ENCODE measurements around the gene RARS2. TPM values are rescaled to one million over a fixed set of nuclear protein-coding genes. Genes with fewer than 3 reads are reported as not detected.
"Not testable (repeated sequence)": the region's sequence is repeated elsewhere in the genome, so short reads cannot be mapped to it uniquely, and the experiment has no call there.

The RARS2 gene
- polyA plus RNA-seq (ENCODE audit: insufficient read depth in 1 of 5, insufficient read length in 5 of 5, low replicate concordance in 1 of 5): 10 to 100 TPM; 60.4 to 80.8 (median 69.5) TPM
- long read RNA-seq, donor 1, partial matches to known transcripts: 6 of 8 reads
- long read RNA-seq, donor 1, other reads (novel, unspliced or antisense): 0 of 8 reads
- long read RNA-seq, donor 2, partial matches to known transcripts: 0 of 3 reads
- long read RNA-seq, donor 2, other reads (novel, unspliced or antisense): 0 of 3 reads
- long read RNA-seq, donor 3, partial matches to known transcripts: 0 of 10 reads
- long read RNA-seq, donor 3, other reads (novel, unspliced or antisense): 5 of 10 reads
- long read RNA-seq, donor 4, transcript RARS2-201 (20 exons, 1,818 nt): major isoform, 5 of 11 reads
- long read RNA-seq, donor 4, partial matches to known transcripts: 6 of 11 reads
- long read RNA-seq, donor 4, other reads (novel, unspliced or antisense): 0 of 11 reads
- long read RNA-seq, donor 5, transcript RARS2-201 (20 exons, 1,818 nt): major isoform, 7 of 13 reads
- long read RNA-seq, donor 5, partial matches to known transcripts: 5 of 13 reads
- long read RNA-seq, donor 5, other reads (novel, unspliced or antisense): 0 of 13 reads
- long read RNA-seq, donor 6, partial matches to known transcripts: 7 of 13 reads
- long read RNA-seq, donor 6, other reads (novel, unspliced or antisense): 5 of 13 reads
- long read RNA-seq, donor 7, partial matches to known transcripts: 0 of 4 reads
- long read RNA-seq, donor 7, other reads (novel, unspliced or antisense): 0 of 4 reads
- long read RNA-seq, donor 8, partial matches to known transcripts: 0 of 2 reads
- long read RNA-seq, donor 8, other reads (novel, unspliced or antisense): 0 of 2 reads

GRCh38 chr6:87589693-87590416, at the start of gene RARS2, which contains the start of gene ORC3:
TSS of gene RARS2 (minus strand) at chr6:87589987. CDS start at chr6:87589957, 30 bp downstream.
TSS of gene ORC3 (plus strand) at chr6:87590135. CDS start at chr6:87590169, 34 bp downstream.
- DNase-seq: peak; percentile 91 to 95

- DNase-seq: no peak
These were observed 49.6 kb upstream of the RARS2 start for GRCh38 chr6:87639373-87639772.

GRCh38 chr6:87637106-87637505, 47.3 kb upstream of the RARS2 start:
- no peak for DNase-seq

GRCh38 chr6:87636315-87636714, 46.5 kb upstream of the RARS2 start:
- no peak for DNase-seq

GRCh38 chr6:87633851-87634250, 44.1 kb upstream of the RARS2 start:
- no peak for DNase-seq

- DNase-seq: no peak
These were observed 41.0 kb upstream of the RARS2 start for GRCh38 chr6:87630746-87631145.

GRCh38 chr6:87628881-87629280, 39.1 kb upstream of the RARS2 start:
- DNase-seq: no peak

GRCh38 chr6:87628424-87628823, 38.6 kb upstream of the RARS2 start:
- no peak for DNase-seq

- no peak for DNase-seq
These were observed 33.5 kb upstream of the RARS2 start for GRCh38 chr6:87623248-87623647.

GRCh38 chr6:87618531-87618930, 28.7 kb upstream of the RARS2 start:
- DNase-seq: no peak

GRCh38 chr6:87617405-87617804, 27.6 kb upstream of the RARS2 start:
- DNase-seq: no peak

- not testable (repeated sequence) for DNase-seq
These were observed 23.2 kb upstream of the RARS2 start for GRCh38 chr6:87613018-87613417.

GRCh38 chr6:87608802-87609201, 19.0 kb upstream of the RARS2 start:
- DNase-seq: no peak

GRCh38 chr6:87606199-87606598, 16.4 kb upstream of the RARS2 start:
- no peak for DNase-seq

GRCh38 chr6:87600576-87600975, 10.8 kb upstream of the RARS2 start:
- DNase-seq: no peak

- DNase-seq: no peak
These were observed 1.2 kb upstream of the RARS2 start for GRCh38 chr6:87590990-87591389.

GRCh38 chr6:87590417-87590880, 662 bp upstream of the RARS2 start:
- DNase-seq: no peak

- DNase-seq: no peak
These were observed 905 bp downstream of the RARS2 start for GRCh38 chr6:87588756-87589407.

- DNase-seq: no peak
These were observed 3.3 kb downstream of the RARS2 start for GRCh38 chr6:87586371-87587077.

- no peak for DNase-seq
These were observed 6.0 kb downstream of the RARS2 start for GRCh38 chr6:87583822-87584221.

GRCh38 chr6:87575423-87575822, 14.4 kb downstream of the RARS2 start:
- DNase-seq: no peak

Data from right lung (tissue), 10 donors.